K562 (cell line): ENCODE data around the gene IL36RN. TPM values are rescaled to one million over a fixed set of nuclear protein-coding genes. Genes with fewer than 3 reads are reported as not detected.
A peak's percentile ranks its signal among the peaks of the same experiment; 100 is the strongest.

Experiments used
- C11orf30 ChIP-seq: fragments of 450-650 bp; IDR thresholded peaks from 2 replicates; pipeline ENCODE4 v1.6.1; 2016; ENCODE audit warnings: low read depth, mild to moderate bottlenecking
- CCNT2 ChIP-seq: IDR thresholded peaks from 2 replicates; pipeline ENCODE4 v1.6.1; 2011; ENCODE audit warnings: borderline replicate concordance, low read depth, mild to moderate bottlenecking, moderate library complexity, mixed read lengths, low read length; ENCODE audit not compliant: insufficient read length; ENCODE audit errors: extremely low read depth
- EP400 ChIP-seq: fragments of 450-650 bp; IDR thresholded peaks from 2 replicates; pipeline ENCODE4 v1.6.1; 2017; ENCODE audit warnings: antibody characterized with exemption, mild to moderate bottlenecking, moderate library complexity
- GABPB1 ChIP-seq: sonication (generic); formaldehyde crosslinking; IDR thresholded peaks from 2 replicates; pipeline ENCODE4 v1.8.0; 2022; ENCODE audit warnings: mild to moderate bottlenecking, missing genetic modification reagents
- JUNB ChIP-seq: fragments of 450-650 bp; formaldehyde crosslinking; conservative IDR thresholded peaks from 2 replicates; pipeline ENCODE4 v1.4.0; 2020; ENCODE audit warnings: mild to moderate bottlenecking
- MAFG ChIP-seq: fragments of 450-650 bp; conservative IDR thresholded peaks from 2 replicates; pipeline ENCODE4 v1.6.1; 2016; ENCODE audit warnings: missing genetic modification characterization, missing compliant biosample characterization
- MBD2 ChIP-seq: sonication (generic); IDR thresholded peaks from 2 replicates; pipeline ENCODE4 v1.6.1; 2016; ENCODE audit warnings: low read depth, borderline replicate concordance
- MYC ChIP-seq, 2 experiments: fragments of 250-450 bp in 1 of 2; sonication (Bioruptor Pico) in 1 of 2; IDR thresholded peaks; 2 replicates each; pipeline versions ENCODE4 v1.5.1 to v1.6.1; 2012 to 2021; ENCODE audit warnings: low read depth in 2 of 2, borderline replicate concordance in 1 of 2, improper control_type of control experiment in 1 of 2, low read length in 1 of 2, mild to moderate bottlenecking in 1 of 2, moderate library complexity in 1 of 2
- OTX1 ChIP-seq: fragments of 450-650 bp; formaldehyde crosslinking; IDR thresholded peaks from 2 replicates; pipeline ENCODE4 v1.4.0; 2022; ENCODE audit warnings: mild to moderate bottlenecking
- PKNOX1 ChIP-seq: fragments of 450-650 bp; IDR thresholded peaks from 2 replicates; pipeline ENCODE4 v1.6.1; 2016
- PRPF4 ChIP-seq: fragments of 200-400 bp; formaldehyde crosslinking; IDR thresholded peaks from one replicate; pipeline ENCODE4 v1.6.1; 2017; ENCODE audit warnings: low read length, low read depth, mild to moderate bottlenecking; ENCODE audit not compliant: insufficient read depth, poor library complexity, severe bottlenecking
- RAD51 ChIP-seq: fragments of 450-650 bp; IDR thresholded peaks from 2 replicates; pipeline ENCODE4 v1.7.1; 2016; ENCODE audit warnings: low read depth, mild to moderate bottlenecking, borderline replicate concordance
- RBBP5 ChIP-seq: fragments of 200-600 bp; sonication (generic); IDR thresholded peaks from 2 replicates; pipeline ENCODE4 v1.6.1; 2012; ENCODE audit warnings: borderline replicate concordance, mild to moderate bottlenecking, low read length, control low read depth, inconsistent platforms; ENCODE audit not compliant: insufficient read depth, poor library complexity, severe bottlenecking
- SMARCE1 ChIP-seq: fragments of 450-650 bp; IDR thresholded peaks from 2 replicates; pipeline ENCODE4 v1.7.1; 2016; ENCODE audit warnings: mild to moderate bottlenecking
- TCF7L2 ChIP-seq: fragments of 150-350 bp; IDR thresholded peaks from 2 replicates; pipeline ENCODE4 v1.6.1; 2016; ENCODE audit warnings: low read depth, mild to moderate bottlenecking, low read length, moderate library complexity
- TEAD1 ChIP-seq, 2 experiments: fragments of 450-650 bp in 1 of 2; sonication (generic) in 1 of 2; formaldehyde crosslinking; IDR thresholded peaks; 2 replicates each; pipeline versions ENCODE4 v1.4.0 to v1.8.0; 2020 to 2022; ENCODE audit warnings: mild to moderate bottlenecking in 2 of 2, missing genetic modification reagents in 1 of 2
- THRAP3 ChIP-seq: fragments of 450-650 bp; IDR thresholded peaks from 2 replicates; pipeline ENCODE4 v1.6.1; 2016; ENCODE audit warnings: mild to moderate bottlenecking, inconsistent platforms, borderline replicate concordance
- ZBTB11 ChIP-seq, 3 experiments: fragments of 200-800 bp in 1 of 3; fragments of 250-450 bp in 1 of 3; fragments of 450-650 bp in 1 of 3; sonication (Bioruptor Pico) in 1 of 3; sonication (Bioruptor generic) in 1 of 3; formaldehyde crosslinking in 1 of 3; IDR thresholded peaks; 2 replicates each; pipeline versions ENCODE4 v1.6.1 to v1.8.0; 2016 to 2022; ENCODE audit warnings: mild to moderate bottlenecking in 2 of 3, missing genetic modification characterization in 2 of 3, missing compliant biosample characterization in 1 of 3, moderate library complexity in 1 of 3
- ZFPM2 ChIP-seq: fragments of 250-450 bp; sonication (Bioruptor Pico); IDR thresholded peaks from 2 replicates; pipeline ENCODE4 v1.5.1; 2022; ENCODE audit warnings: mild to moderate bottlenecking
- ZNF175 ChIP-seq: fragments of 200-800 bp; sonication (Bioruptor generic); IDR thresholded peaks from 2 replicates; pipeline ENCODE4 v1.6.1; 2016; ENCODE audit warnings: low read depth, mild to moderate bottlenecking, missing genetic modification characterization, missing compliant biosample characterization
- ZNF431 ChIP-seq: sonication (generic); formaldehyde crosslinking; IDR thresholded peaks from 2 replicates; pipeline ENCODE4 v1.8.0; 2022; ENCODE audit warnings: mild to moderate bottlenecking, missing genetic modification reagents
- ZNF668 ChIP-seq: fragments of 250-450 bp; sonication (Bioruptor Pico); IDR thresholded peaks from 2 replicates; pipeline ENCODE4 v1.8.0; 2022; ENCODE audit warnings: mild to moderate bottlenecking, inconsistent platforms
- polyA plus RNA-seq, 8 experiments: library from polyadenylated mRNA; depleted of rRNA in 4 of 8; stranded (reverse) in 5 of 8; unstranded in 3 of 8; fragments of >200 nt; fragmentation: Nextera tagmentation in 2 of 8; fragmentation: Illumina TruSeq in 1 of 8; extraction: Ambion mirVana in 2 of 8; extraction: Trizol in 1 of 8; gene quantifications; 2 replicates each; pipeline versions ENCODE4 v1.2.1 to v1.2.3, GENCODE V29; 2011 to 2014; ENCODE audit warnings: inconsistent platforms in 1 of 8, missing spikeins in 1 of 8
- total RNA-seq, 7 experiments: library from RNA; depleted of rRNA in 6 of 7; stranded (reverse); fragments of >200 nt in 6 of 7; fragmentation: Illumina TruSeq in 2 of 7; extraction: Trizol in 2 of 7; gene quantifications; 2 replicates each; pipeline versions ENCODE4 v1.2.1 to v1.2.3, GENCODE V29; 2011 to 2021; ENCODE audit warnings: low replicate concordance in 1 of 7

Gene IL36RN
- total and polyA plus RNA-seq, 9 of the 15 experiments (the other 6 are each of a cell fraction or from before 2014, with no cell fraction given) = not detected

- TF ChIP-seq PRPF4 = no peak
- TF ChIP-seq ZFPM2 = 0 out of 2 replicates have a peak, but pooled peaks have one; percentile 10
- TF ChIP-seq MAFG = peak; percentile 99
- TF ChIP-seq SMARCE1 = peak; percentile 100
- TF ChIP-seq OTX1 (CRISPR knock-in tag) = peak; percentile 39; the same call in 1 of the 2 replicates
- peak; percentile 27 for TF ChIP-seq CCNT2
- peak; percentile 70 for TF ChIP-seq EP400
- peak; percentile 99 for TF ChIP-seq C11orf30
- TF ChIP-seq PKNOX1 = peak; percentile 72
- 0 out of 2 replicates have a peak, but pooled peaks have one; percentile 34 for TF ChIP-seq ZNF668 (CRISPR knock-in tag)
- TF ChIP-seq RBBP5 = no peak
- no peak for TF ChIP-seq ZNF431 (CRISPR knock-in tag)
- TF ChIP-seq RAD51 = no peak
- no peak for TF ChIP-seq GABPB1 (CRISPR knock-in tag)
- TF ChIP-seq JUNB (CRISPR knock-in tag) = 0 out of 2 replicates have a peak, but pooled peaks have one; percentile 45
- TF ChIP-seq MBD2 = peak; percentile 90
- TF ChIP-seq ZBTB11 (CRISPR knock-in tag; IDR thresholded peaks at IDR 0.05) = peak in 1 of 3 experiments; percentile 76; a peak in 2 of 6 replicates
- TF ChIP-seq TEAD1 (CRISPR knock-in tag; IDR thresholded peaks at IDR 0.05) = peak in 1 of 2 experiments; percentile 84; a peak in 1 of 4 replicates
- TF ChIP-seq ZNF175 = no peak; the same call in 1 of the 2 replicates
- peak; percentile 88 for TF ChIP-seq THRAP3
- peak; percentile 52; the same call in 1 of the 2 replicates for TF ChIP-seq MYC (IDR thresholded peaks at IDR 0.05; ENCODE audit: low read depth, low read length)
- TF ChIP-seq MYC (CRISPR knock-in tag; IDR thresholded peaks at IDR 0.05; ENCODE audit: borderline replicate concordance, low read depth) = no peak
- TF ChIP-seq TCF7L2 = 0 out of 2 replicates have a peak, but pooled peaks have one; percentile 22
Observed at GRCh38 chr2:113012436-113013335, 46.3 kb upstream of the IL36RN start (continued).
